Panc1 (cell line): ENCODE data around the gene PIEZO1. TPM values are rescaled to one million over a fixed set of nuclear protein-coding genes. Genes with fewer than 3 reads are reported as not detected.

Experiments
- ATAC-seq: fragments of 200-7000 bp; cut with Tn5 transposase; 2 replicates; pipeline ENCODE4 v1.9.1; 2020; ENCODE audit warnings: mild to moderate bottlenecking, moderate library complexity
- BruUV-seq: library from RNA; stranded (reverse); fragments of 400-500 nt; replicated peaks from 2 replicates; lab custom pipeline; 2021; lab: Mats Ljungman, UMichigan
- CTCF ChIA-PET: fragments of 300-600 bp; sonication (Branson Sonifier 250); formaldehyde crosslinking; loops from one replicate; lab custom pipeline; 2022; ENCODE audit warnings: antibody characterized with exemption; lab: Charles Lee
- POLR2A ChIA-PET: fragments of 300-600 bp; sonication (Branson Sonifier 250); formaldehyde crosslinking; loops from one replicate; lab custom pipeline; 2022; ENCODE audit warnings: antibody characterized with exemption; lab: Charles Lee
- DNase-seq: peaks from one replicate; pipeline ENCODE4 v3.0.0-alpha.2; 2010; ENCODE audit warnings: low read depth, low spot score
- H3K27ac ChIP-seq: 2 replicates; pipeline ENCODE4 v1.5.1; 2011; ENCODE audit warnings: mild to moderate bottlenecking, low read length, inconsistent platforms
- H3K27me3 ChIP-seq: fragments of 200-500 bp; sonication (Bioruptor generic); 2 replicates; pipeline ENCODE4 v1.6.0; 2014; ENCODE audit warnings: low read length, inconsistent platforms; ENCODE audit not compliant: control insufficient read depth, insufficient read depth
- H3K36me3 ChIP-seq: fragments of 200-500 bp; sonication (Bioruptor generic); 2 replicates; pipeline ENCODE4 v1.5.1; 2014; ENCODE audit warnings: inconsistent platforms, mild to moderate bottlenecking, low read length, moderate library complexity; ENCODE audit not compliant: control insufficient read depth, insufficient read depth
- H3K4me1 ChIP-seq: 2 replicates; pipeline ENCODE4 v1.5.1; 2011; ENCODE audit warnings: inconsistent platforms, mild to moderate bottlenecking, low read length, moderate library complexity; ENCODE audit not compliant: control insufficient read depth, insufficient read depth
- H3K4me3 ChIP-seq, 2 experiments: 2 replicates each; pipeline ENCODE4 v1.5.1; 2011 to 2012; ENCODE audit warnings: low read depth in 2 of 2, low read length in 2 of 2, mild to moderate bottlenecking in 2 of 2, inconsistent platforms in 1 of 2, moderate library complexity in 1 of 2
- H3K9me3 ChIP-seq: fragments of 200-500 bp; sonication (Bioruptor generic); 2 replicates; pipeline ENCODE4 v1.5.1; 2014; ENCODE audit warnings: low read depth, mild to moderate bottlenecking, inconsistent platforms, low read length, moderate library complexity; ENCODE audit not compliant: control insufficient read depth, insufficient read depth
- CTCF ChIP-seq: fragments of 450-650 bp; IDR thresholded peaks from 2 replicates; pipeline ENCODE4 v1.5.1; 2017; ENCODE audit warnings: mild to moderate bottlenecking
- POLR2AphosphoS5 ChIP-seq: IDR thresholded peaks from 2 replicates; pipeline ENCODE4 v1.6.1; 2012; ENCODE audit warnings: mild to moderate bottlenecking, low read depth, low read length, moderate library complexity
- SIN3A ChIP-seq: IDR thresholded peaks from 2 replicates; pipeline ENCODE4 v1.6.1; 2012; ENCODE audit warnings: low read depth, mild to moderate bottlenecking, low read length, moderate library complexity, borderline replicate concordance; ENCODE audit not compliant: insufficient read depth
- TCF7L2 ChIP-seq: IDR thresholded peaks from 2 replicates; pipeline ENCODE4 v1.6.1; 2011; ENCODE audit warnings: mild to moderate bottlenecking, low read depth, low read length, inconsistent platforms
- in situ Hi-C: cut with HindIII; loops from 2 replicates; pipeline ENCODE4 v1.10.0; 2016; ENCODE audit warnings: low sequenced_read_pairs, low pct_unique_long_range_greater_than_20kb
- intact Hi-C: fragments of 100-400 bp; cut with micrococcal nuclease; formaldehyde crosslinking; loops from one replicate; pipeline ENCODE4 v1.10.0; 2022; ENCODE audit not compliant: unreplicated experiment
- total RNA-seq: library from RNA; stranded (reverse); gene quantifications from one replicate; pipeline ENCODE4 v1.2.1, GENCODE V29; 2021; ENCODE audit not compliant: unreplicated experiment
- TF ChIP-seq, protein P1 (sequence below), 2 experiments: IDR thresholded peaks; 2 replicates each; pipeline ENCODE4 v1.6.1; 2011 to 2012; ENCODE audit warnings: low read depth in 2 of 2, control low read depth in 1 of 2, low read length in 1 of 2, mild to moderate bottlenecking in 1 of 2, moderate library complexity in 1 of 2; ENCODE audit not compliant: insufficient read depth in 1 of 2

The PIEZO1 gene
- total RNA-seq, 1 experiment from 2014 or later: 175 TPM

DNA sequence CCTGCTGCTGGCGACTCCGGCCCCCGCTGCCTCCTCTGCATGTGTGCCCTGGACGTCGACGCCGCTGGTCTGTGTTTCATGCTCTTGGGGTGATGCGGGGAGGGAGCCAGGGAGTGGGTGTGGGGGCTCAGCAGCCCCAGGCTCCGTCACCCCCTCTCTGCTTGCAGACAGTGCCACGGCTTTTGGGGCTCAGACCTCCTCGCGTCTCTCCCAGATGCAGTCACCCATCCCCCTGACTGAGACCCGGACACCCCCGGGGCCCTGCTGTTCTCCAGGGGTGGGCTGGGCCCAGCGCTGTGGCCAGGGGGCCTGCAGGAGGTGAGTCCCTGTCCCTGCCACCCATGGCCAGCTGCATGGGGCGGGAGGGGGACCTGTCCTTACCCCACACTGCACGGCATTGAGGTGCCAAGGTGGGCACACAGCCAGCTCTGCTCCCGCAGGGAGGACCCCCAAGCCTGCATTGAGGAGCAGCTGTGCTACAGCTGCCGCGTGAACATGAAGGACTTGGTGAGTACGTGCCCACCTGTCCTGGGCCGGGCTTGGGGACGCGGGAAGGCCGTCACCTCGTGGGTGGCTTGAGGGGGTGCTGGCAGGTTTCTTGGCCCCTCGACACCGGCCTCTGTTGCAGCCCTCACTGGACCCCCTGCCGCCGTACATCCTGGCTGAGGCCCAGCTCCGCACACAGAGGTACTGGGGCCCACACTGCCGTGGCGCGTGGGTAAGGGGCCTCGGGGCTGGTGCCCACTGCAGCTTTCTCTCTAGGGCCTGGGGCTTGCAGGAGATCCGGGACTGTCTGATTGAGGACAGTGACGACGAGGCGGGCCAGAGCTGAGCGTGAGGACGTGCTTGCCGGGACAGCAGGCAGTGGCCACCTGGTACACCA, 70.4 kb downstream of the PIEZO1 start:
- Histone ChIP-seq H3K27ac (no peak overlapping the region), H3K9me3 (no peaks in the 10 kb centered on the region), H3K27me3 (no peaks in the 10 kb centered on the region), H3K36me3 (no peaks in the 10 kb centered on the region; the same call in 1 of the 2 replicates), H3K4me1 (no peaks in the 10 kb centered on the region; the same call in 1 of the 2 replicates), H3K4me3 (no peak overlapping the region)
- ChIA-PET CTCF (no interaction called here), POLR2A (no interaction called here)
- ATAC-seq: no peak
- TF ChIP-seq CTCF (no peak), POLR2AphosphoS5 (no peak), SIN3A (no peak), TCF7L2 (no peak)
- TF ChIP-seq, protein P1, sequence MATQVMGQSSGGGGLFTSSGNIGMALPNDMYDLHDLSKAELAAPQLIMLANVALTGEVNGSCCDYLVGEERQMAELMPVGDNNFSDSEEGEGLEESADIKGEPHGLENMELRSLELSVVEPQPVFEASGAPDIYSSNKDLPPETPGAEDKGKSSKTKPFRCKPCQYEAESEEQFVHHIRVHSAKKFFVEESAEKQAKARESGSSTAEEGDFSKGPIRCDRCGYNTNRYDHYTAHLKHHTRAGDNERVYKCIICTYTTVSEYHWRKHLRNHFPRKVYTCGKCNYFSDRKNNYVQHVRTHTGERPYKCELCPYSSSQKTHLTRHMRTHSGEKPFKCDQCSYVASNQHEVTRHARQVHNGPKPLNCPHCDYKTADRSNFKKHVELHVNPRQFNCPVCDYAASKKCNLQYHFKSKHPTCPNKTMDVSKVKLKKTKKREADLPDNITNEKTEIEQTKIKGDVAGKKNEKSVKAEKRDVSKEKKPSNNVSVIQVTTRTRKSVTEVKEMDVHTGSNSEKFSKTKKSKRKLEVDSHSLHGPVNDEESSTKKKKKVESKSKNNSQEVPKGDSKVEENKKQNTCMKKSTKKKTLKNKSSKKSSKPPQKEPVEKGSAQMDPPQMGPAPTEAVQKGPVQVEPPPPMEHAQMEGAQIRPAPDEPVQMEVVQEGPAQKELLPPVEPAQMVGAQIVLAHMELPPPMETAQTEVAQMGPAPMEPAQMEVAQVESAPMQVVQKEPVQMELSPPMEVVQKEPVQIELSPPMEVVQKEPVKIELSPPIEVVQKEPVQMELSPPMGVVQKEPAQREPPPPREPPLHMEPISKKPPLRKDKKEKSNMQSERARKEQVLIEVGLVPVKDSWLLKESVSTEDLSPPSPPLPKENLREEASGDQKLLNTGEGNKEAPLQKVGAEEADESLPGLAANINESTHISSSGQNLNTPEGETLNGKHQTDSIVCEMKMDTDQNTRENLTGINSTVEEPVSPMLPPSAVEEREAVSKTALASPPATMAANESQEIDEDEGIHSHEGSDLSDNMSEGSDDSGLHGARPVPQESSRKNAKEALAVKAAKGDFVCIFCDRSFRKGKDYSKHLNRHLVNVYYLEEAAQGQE (IDR thresholded peaks at IDR 0.05; ENCODE audit: insufficient read depth in 1 of 2, low read depth in 2 of 2, low read length in 1 of 2): no peak
- in situ Hi-C loops (no loop called here), intact Hi-C loops (no loop called here)
- BruUV-seq: no TSS peak
- DNase-seq: no peak

DNA sequence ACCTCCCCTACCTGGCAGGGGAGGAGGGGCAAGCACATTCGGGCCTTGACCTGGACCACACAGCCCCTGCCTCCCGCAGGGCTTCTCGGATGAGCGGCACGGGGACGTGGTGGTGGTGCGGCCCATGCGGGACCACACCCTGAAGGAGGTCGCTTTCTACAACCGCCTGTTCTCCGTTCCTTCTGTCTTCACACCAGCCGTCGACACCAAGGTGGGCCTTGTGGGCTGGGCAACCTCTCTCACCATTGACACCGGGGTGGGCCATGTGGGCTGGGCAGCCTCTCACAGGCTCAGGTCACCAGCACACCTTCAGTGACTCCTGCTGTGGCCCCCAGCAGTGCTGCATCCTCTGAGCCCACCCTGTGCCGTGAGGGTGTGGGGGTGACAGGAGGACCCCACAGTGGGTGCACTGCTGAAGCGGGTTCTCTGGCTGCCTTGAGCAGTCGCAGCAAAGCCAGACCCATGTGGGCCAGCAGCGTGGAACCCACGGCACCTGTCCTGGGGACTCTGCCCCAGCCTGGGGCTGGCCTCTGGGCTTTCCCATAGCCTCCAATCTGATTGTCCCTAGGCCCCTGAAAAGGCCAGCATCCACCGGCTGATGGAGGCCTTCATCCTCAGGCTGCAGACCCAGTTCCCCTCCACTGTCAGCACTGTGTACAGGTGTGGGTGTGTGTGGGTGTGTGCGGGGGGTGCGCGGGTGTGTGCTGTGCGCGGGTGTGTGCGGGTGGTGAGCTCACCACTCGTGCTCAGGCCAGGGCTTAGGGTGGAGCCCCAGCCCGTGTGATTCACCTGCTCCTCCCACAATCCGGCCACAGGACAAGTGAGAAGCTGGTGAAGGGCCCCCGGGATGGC, 71.2 kb downstream of the PIEZO1 start:
- in situ Hi-C loops: no loop called here
- ATAC-seq (peak; percentile 53), DNase-seq (no peak)
- H3K27ac ChIP-seq: no peak overlapping the region
- POLR2A ChIA-PET: no interaction called here
- CTCF ChIA-PET: no interaction called here
- H3K4me1 ChIP-seq: no peaks in the 10 kb centered on the region; the same call in 1 of the 2 replicates
- TF ChIP-seq, protein P1 (IDR thresholded peaks at IDR 0.05; ENCODE audit: insufficient read depth in 1 of 2, low read depth in 2 of 2, low read length in 1 of 2): no peak
- TF ChIP-seq TCF7L2 (no peak), SIN3A (no peak), CTCF (no peak), POLR2AphosphoS5 (no peak)
- H3K9me3 ChIP-seq: no peaks in the 10 kb centered on the region
- no peaks in the 10 kb centered on the region; the same call in 1 of the 2 replicates for H3K36me3 ChIP-seq
- H3K27me3 ChIP-seq: no peaks in the 10 kb centered on the region
- H3K4me3 ChIP-seq: no peak overlapping the region
- intact Hi-C loops: no loop called here
- no TSS peak for BruUV-seq
